HuH-7.5 (cell line): ENCODE measurements around the gene SPDYE2.
"Not testable (repeated sequence)": the region's sequence is repeated elsewhere in the genome, so short reads cannot be mapped to it uniquely, and the experiment has no call there.

ENCODE experiments used
- DNase-seq: peaks from one replicate; pipeline ENCODE4 v3.0.0; 2011; ENCODE audit warnings: low spot score

SPDYE2 gene

GRCh38 chr7:102604431-102605145 lies 53.6 kb downstream of the SPDYE2 start:
- DNase-seq: not testable (repeated sequence)

- not testable (repeated sequence) for DNase-seq
These were observed 55.8 kb downstream of the SPDYE2 start for GRCh38 chr7:102606848-102607247.

GRCh38 chr7:102609734-102610133 lies 58.7 kb downstream of the SPDYE2 start:
- DNase-seq: not testable (repeated sequence)

DNA sequence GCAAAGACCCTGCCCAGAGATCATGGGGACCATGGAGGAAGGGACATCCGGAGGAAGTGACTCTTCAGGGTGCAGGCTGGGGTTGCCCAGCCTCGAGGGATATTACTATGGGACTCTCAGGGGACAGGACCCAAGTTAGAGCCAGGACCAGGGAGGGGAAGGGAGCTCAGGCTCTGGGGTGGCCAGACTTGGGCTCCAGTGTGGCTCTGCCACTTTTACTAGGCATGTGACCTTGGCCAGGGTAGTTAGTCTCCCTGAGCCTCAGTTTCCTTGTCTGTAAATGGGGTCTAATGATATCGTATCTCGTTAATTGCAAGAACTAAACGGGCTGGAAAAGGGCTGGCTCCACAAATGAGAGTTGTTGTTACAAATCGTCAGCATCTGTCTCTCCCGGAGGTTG lies 59.4 kb downstream of the SPDYE2 start:
- DNase-seq: not testable (repeated sequence)

- DNase-seq: not testable (repeated sequence)
These were observed 60.1 kb downstream of the SPDYE2 start for GRCh38 chr7:102611013-102611674.

DNA sequence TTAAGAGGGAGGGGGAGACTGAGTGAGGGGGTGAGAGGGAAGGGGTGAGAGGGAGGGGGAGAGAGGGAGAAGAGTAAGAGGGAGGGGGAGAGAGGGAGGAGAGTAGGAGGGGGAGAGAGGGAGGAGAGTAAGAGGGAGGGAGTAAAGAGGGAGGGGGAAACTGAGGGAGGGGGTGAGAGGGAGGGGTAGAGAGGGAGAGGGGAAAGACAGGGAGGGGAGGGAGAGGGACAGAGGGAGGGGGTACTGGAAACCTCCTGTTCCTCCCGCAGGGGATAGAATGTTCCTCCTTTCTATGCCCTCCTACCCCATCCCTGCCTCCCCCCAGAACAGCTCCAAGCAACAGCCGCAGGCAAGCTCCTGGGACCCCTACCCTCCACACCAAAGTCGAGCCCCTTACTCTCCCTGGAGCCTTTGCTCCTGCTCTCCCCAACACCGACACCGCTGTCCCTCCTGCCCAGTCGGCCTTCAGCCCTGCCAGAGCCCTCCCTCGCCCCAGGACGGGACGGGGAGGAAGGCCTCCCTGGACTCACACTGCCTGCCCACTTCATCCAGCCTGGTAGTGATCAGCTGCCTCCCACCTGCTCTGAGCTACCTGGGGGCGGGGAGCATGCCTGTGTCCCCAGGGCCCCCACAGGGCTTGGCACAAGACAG lies 60.8 kb downstream of the SPDYE2 start:
- not testable (repeated sequence) for DNase-seq
